Right renal cortex interstitium (tissue), 3 donors: ENCODE data around the gene WDR37. TPM values are rescaled to one million over a fixed set of nuclear protein-coding genes. Genes with fewer than 3 reads are reported as not detected.
"Not testable (repeated sequence)": the region's sequence is repeated elsewhere in the genome, so short reads cannot be mapped to it uniquely, and the experiment has no call there.

Experiments
- DNase-seq, 3 donors: peaks; one replicate each; pipeline ENCODE4 v3.0.0-alpha.2; 2013; ENCODE audit warnings: low read depth in 3 of 3, low spot score in 2 of 3
- polyA plus RNA-seq, 3 donors: library from polyadenylated mRNA; unstranded; fragments of 120-200 nt; gene quantifications; one replicate each; pipeline ENCODE4 v1.2.1, GENCODE V29; 2013; ENCODE audit not compliant: insufficient read length in 3 of 3

Gene WDR37
- 10 to 100 TPM; 15.1 to 15.7 (median 15.2) TPM for polyA plus RNA-seq

GRCh38 chr10:1056326-1057105 lies at the start of gene WDR37:
TSS of gene WDR37 (plus strand) at chr10:1056385. CDS start at chr10:1072156, 15,771 bp downstream.
- DNase-seq: peak; percentile 54 to 71 (median 67)

- no peak for DNase-seq
These were observed 49.6 kb upstream of the WDR37 start for GRCh38 chr10:1006573-1006972.

DNA sequence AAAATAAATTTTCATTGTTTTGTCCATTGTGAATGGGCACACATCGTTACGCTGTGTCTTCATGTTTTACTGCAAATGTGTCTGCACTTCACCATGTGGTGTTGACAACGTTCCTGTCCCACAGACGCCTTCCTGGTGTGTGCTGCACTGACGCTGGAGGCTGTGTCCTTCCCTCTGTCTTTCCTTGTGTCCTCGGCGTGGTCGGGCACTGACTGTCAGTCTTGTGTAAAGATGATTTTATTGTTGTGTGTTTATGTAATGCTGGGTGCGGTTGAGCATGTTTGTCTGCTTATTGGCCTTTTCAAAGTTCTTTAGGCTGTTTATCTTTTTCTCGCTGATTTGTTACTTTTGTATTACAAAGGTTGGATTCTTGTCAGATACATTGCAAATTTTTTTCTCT lies 48.6 kb upstream of the WDR37 start:
- DNase-seq: no peak

- no peak for DNase-seq
These were observed 47.1 kb upstream of the WDR37 start for GRCh38 chr10:1009071-1009494.

GRCh38 chr10:1009947-1010346 lies 46.2 kb upstream of the WDR37 start:
- DNase-seq: not testable (repeated sequence)

DNA sequence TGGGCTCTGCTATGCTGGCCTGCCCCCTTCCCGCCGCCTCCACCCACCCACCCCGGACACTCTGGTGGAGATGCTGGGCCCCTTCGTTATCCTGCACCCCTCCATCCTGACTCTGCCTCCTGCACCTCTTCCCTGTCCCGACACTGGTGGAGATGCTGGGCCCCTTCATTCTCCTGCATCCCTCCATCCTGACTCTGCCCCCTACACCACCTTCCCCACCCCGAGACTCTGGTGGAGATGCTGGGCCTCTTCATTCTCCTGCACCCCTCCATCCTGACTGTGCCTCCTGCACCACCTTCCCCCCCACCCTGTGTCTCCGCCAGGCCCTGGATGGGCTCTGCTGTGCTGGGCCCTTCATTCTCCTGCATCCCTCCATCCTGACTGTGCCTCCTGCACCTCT lies 45.5 kb upstream of the WDR37 start:
- no peak for DNase-seq

DNA sequence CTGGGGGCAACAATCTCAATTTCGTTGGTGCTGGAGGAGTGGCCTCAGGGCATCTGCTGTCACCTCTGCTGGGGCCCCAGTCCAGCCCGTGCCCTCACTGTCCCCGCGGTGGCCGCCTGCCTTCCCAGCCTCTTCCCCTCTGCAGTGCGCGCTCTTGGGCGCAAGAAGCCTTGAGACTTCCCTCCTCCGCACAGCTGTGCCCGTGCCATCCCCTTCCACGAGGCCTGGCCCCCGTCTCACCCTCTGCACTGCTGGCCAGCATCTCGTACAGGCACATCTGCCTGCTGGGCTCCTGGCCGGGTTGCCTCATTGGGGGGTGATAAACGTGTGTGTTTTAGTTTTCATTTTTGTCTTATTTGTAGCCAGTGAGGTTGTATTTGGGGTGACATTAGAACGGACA lies 44.5 kb upstream of the WDR37 start:
- DNase-seq: no peak

- DNase-seq: no peak
These were observed 40.5 kb upstream of the WDR37 start for GRCh38 chr10:1015688-1016087.

DNA sequence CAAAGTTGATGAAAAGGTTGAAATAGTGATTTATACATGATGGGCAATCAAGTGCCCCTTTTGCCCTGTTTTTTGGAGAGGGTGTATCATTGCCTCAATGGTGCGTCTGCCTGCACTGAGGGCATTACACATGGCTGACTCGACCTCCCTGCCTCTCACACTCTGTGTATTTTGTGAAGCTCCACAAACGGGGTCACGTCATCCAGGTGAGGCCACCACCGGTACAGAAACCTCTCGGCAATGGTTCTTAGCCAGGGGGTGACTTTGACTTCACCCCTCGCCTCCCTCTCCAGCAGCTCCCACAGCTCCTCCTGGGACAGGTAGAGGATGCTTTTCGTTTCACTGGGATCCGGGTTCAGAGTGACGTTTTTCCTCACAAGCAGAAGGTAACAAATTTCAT lies 36.8 kb upstream of the WDR37 start:
- no peak for DNase-seq

GRCh38 chr10:1020460-1020859 lies 35.7 kb upstream of the WDR37 start:
- no peak for DNase-seq

GRCh38 chr10:1020958-1021357 lies 35.2 kb upstream of the WDR37 start:
- DNase-seq: no peak

GRCh38 chr10:1022413-1022812 lies 33.8 kb upstream of the WDR37 start:
- DNase-seq: no peak

DNA sequence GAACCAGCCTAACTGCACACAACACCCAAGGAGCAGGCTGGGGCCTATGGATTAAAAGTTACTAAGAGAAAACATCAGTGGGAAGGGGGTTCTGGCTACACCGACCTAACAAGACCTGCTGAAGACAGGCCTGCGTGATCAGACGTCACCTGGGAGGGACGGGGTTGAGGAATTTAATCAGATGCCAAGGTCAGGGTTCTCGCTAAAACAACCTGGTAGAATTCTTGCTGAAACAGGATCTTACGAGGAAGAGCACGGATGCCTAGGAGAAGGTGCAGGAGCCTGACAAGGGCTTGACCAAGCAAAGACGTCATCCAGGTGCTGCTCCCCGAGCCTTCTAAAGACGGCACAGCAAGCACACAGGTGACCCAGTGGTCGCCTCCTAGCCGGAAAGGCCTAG lies 32.1 kb upstream of the WDR37 start:
- DNase-seq: no peak

DNA sequence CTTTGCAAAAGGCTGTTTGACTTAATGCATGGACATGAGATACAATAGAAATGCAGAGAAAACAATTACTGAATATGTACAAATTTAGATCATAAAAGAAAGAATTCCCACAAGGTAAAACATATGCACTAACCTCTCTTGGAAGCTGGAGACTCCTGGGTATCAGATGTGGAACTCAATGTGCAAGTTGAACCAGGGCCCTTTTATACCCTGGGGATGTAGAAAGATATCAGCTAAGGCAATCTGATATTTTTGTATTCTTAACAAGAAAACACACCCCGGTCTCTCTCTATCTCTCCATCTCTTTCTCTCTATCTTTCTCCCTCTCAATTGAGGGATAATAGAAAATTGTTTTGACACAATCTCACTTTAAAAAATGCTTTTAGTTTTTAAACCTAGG lies 30.5 kb upstream of the WDR37 start, which contains the start of gene IDI2:
Gene IDI2 (minus strand): TSS at position 177 of the 400 bp plus-strand sequence. CDS start 1,136 bp downstream, outside the sequence.
- no peak for DNase-seq

DNA sequence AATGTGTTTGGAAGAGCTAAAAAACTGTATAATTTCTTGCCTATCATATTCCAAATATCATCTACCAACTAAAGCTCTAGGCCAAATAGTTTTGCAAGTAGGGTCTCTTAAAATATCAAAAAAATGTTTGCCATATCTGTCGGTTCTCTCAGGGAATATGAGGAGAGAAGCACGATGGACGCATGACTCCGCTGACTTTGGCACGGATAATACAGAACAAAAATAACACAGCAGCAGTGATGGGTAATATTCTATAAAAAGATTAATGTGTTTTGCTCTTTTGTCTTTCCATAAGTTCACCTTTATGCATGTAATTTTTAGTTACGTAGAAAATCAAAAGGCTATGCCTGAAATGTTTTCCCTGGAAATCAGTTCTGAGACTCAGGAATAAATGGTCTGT lies 29.6 kb upstream of the WDR37 start:
- DNase-seq: no peak

GRCh38 chr10:1029838-1030237 lies 26.3 kb upstream of the WDR37 start:
- DNase-seq: no peak

DNA sequence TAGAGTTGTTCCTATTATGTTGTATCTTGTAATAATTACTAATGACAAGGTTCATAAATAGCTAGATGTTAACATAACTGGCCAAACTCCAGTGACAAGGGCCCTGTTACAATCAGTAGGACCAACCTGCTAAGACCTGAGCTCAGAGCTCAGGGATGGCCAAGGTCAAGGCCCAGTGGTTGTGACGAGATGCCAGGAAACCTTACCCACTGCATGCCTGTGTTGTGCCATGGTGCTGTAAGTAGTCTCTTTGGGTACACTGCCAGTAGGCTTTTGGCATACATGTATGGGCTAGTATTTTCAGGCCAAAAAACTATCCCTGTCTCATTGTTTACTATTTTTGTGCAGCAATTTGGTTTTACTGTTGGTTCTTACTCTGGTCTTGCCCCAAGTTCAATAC lies 22.6 kb upstream of the WDR37 start:
- DNase-seq: no peak

GRCh38 chr10:1034758-1035157 lies 21.4 kb upstream of the WDR37 start:
- no peak for DNase-seq

GRCh38 chr10:1035201-1035600 lies 21.0 kb upstream of the WDR37 start:
- no peak for DNase-seq

DNA sequence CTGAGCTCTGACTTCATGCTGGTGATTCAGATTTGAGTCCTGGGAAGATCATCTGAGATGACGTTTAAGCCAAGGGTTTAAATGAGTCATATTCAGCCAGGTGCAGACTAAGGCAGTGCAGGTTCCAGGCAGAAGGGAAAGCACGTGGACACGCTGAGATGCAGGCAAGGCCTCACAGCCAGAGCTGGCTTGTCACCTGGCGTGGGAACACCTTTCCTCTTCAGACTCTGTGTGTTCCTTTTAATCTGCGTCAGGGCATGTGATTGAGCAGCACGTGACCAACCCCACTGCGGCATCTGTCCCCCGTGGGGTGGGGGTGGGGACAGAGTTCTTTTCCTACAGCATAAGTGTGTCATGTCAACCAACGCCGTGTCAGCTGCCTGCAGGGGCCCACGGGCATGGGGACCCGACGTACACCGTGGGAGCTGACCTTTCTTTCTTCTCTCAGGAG lies 19.8 kb upstream of the WDR37 start:
- no peak for DNase-seq

GRCh38 chr10:1037098-1037497 lies 19.1 kb upstream of the WDR37 start:
- no peak for DNase-seq

DNA sequence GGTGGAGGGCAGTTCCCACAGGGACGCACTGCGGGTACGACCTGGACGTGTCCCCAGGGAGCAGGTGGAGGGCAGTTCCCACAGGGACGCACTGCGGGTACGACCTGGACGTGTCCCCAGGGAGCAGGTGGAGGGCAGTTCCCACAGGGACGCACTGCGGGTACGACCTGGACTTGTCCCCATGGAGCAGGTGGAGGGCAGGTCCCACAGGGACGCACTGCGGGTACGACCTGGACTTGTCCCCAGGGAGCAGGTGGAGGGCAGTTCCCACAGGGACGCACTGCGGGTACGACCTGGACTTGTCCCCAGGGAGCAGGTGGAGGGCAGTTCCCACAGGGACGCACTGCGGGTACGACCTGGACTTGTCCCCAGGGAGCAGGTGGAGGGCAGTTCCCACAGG lies 17.4 kb upstream of the WDR37 start:
- DNase-seq: not testable (repeated sequence)

DNA sequence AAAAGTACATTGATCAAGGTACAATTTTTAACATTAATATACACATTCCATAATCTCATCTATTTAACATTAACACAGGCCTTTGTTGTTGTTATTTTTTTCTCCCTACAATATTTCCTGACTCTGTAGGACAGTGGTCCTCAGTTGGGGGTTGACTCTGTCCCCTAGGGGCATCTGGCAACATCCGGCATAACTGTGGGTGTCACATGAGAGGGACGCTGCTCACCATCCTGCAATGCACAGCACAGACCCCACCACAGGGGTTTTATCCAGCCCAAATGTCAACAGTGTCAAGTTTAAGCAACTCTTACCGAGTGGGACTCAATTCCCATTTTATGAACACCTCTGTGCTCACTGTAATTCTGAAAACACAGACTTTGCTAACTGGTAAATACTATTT lies 16.1 kb upstream of the WDR37 start:
- no peak for DNase-seq
